Smooth muscle cell of the brain vasculature (primary cell): ENCODE results near the gene SMAP2.

Source experiments
- DNase-seq: peaks from one replicate; pipeline ENCODE4 v3.0.0-alpha.2; 2012; ENCODE audit warnings: low read depth, low spot score

The SMAP2 gene

DNA sequence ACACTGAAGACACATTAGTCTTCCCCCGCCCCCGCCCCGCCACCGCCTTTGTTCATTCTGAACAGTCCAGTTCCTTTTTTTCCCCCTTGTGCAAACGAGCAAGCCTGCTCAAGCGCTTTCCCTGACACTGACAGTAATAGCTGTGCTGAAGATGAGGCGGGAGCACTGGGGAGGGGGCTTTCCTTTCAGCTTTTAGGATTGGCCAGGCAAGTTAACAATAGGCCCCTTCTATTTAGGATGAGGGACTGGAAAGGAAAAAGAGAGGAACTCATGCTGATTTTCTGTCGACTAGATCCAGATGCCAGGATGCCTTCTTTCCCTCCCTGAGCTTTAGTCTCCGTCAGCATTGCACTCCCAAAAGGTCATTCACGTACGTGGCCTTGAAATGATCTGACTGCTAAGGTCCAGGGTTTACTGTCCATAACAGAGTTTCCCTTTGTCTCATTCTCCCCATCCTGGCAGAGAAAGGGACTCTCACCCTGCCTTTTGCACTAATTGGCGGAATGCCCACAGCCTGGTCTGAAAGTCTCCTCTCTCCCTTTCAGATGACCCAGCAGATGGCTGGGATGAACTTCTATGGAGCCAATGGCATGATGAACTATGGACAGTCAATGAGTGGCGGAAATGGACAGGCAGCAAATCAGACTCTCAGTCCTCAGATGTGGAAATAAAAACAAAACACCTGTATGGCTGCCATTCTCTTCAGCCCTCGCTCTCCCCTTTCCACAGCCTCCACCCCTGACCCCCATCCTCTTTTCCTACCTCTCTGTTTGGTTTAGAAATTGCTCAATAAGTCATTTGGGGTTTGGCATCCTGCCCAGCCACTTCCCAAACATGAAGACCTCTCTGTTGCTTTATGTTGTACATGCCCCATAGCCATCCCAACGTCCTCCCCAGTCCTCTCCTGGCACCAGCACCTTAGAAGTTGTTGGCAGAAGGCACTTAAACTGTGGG is 48.2 kb downstream of the SMAP2 start:
- no peak for DNase-seq

DNA sequence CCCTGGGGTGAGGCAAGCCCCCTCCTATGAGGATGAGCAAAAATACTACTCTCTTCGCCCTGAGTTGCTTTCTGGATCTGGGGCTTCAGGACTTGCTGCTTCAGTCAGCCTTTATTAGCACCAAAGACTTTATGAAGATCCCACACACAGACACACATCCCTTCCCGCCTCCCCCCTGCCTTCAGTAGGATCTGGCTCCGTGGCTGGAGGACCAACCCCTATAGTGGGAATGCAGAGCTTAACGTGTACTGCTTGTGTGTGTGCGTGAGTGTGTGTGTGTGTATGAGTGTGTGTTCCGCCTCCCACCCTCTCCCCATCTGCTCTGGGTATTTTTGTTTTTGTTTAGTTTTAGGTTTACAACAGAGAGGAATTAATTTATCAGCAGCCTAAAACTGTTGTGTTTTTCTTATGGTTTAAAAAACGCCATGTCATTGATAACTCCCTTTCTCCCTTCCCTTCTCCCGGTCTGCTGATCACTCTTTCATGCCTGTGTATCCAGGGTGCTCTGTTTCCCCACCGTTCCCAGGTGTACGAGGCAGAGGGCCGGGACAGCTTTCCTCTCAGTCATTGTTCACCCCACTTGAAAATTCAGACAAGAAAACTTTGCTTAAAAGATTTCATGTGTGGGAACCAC is 49.2 kb downstream of the SMAP2 start:
- no peak for DNase-seq

DNA sequence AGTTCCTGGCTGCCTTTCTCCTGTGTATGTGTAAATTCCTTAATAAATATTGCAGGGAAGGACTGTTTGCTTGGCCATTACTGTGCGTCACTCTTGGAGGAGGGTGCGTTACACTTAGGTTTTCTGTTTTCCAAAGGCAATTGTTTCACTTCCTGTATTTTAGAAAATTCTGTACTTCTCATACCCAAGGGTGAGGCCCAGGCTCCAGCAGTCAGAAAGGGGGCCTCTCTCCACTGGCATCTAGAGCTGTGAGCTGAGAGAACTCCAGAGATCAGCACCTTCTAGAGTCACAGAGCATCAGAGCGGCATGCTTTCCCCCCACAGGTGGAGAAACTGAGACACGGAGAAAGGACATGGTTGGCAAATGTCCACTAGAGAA is 49.7 kb downstream of the SMAP2 start:
- no peak for DNase-seq

DNA sequence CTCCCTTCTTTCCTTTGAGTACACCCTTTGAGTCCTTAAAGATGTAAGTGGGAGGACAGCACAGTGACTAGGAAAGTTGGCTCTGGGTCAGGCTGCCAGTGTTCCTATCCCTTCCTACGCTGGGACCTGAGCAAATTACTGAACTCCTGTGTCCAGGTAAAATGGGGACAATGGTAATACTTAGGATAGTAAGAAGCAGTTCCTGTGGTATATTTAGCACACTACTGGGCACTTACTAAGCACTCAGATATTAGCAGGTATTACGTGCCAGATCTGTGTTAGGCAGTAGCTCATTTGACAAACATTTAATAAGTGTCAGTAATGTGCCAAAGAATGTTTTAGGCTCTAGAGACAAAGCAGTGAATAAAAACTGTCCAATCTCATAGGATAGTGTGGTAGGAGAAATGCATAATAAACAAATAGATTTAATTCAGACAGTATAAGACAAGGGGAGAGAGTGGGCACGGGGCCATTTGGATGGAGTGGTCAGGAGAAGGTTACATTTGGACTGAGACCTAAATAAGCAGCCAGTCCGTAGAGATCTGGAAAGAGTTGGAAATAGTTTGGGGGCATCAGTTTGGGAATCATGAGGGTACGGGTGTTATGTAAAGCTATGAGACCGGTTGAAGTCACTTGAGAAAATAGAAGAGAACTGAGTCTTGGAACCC is 50.6 kb downstream of the SMAP2 start:
- DNase-seq: no peak

DNA sequence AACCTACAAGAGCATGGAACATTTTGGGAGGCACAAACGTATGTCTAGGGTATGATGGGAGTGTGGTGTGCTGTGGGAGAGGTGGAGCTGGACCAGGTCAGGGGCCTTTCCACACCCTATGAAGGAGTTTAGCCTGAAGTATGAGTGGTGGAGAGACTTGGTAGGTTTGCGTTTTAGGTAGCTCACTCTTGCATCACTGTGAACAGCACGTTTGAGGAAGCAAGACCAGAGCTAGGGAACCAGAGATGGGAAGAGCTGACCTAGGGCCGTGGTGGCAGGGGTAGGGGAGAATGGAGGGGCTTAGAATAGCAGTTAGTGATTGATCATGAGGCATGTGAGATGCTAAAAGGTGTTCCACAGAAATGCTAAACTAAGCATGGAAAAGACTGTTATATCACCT is 51.7 kb downstream of the SMAP2 start:
- DNase-seq: no peak

DNA sequence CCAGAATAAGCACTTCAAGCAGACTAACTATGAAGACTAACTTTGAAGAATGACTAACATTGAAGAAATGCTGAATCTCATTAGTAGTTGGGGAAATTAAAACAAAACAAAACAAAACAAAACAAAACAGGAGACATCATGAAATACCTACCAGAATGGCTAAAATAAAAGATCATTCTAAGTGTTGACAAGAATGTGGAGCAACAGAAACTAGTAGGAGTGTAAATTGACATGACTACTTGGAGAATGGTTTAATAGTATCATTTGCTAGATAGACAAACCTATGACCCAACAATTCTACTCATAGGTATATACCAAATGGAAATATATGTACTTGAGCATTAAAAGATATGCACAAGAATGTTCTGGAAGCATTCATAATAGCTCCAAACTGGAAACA is 57.9 kb downstream of the SMAP2 start:
- no peak for DNase-seq

DNA sequence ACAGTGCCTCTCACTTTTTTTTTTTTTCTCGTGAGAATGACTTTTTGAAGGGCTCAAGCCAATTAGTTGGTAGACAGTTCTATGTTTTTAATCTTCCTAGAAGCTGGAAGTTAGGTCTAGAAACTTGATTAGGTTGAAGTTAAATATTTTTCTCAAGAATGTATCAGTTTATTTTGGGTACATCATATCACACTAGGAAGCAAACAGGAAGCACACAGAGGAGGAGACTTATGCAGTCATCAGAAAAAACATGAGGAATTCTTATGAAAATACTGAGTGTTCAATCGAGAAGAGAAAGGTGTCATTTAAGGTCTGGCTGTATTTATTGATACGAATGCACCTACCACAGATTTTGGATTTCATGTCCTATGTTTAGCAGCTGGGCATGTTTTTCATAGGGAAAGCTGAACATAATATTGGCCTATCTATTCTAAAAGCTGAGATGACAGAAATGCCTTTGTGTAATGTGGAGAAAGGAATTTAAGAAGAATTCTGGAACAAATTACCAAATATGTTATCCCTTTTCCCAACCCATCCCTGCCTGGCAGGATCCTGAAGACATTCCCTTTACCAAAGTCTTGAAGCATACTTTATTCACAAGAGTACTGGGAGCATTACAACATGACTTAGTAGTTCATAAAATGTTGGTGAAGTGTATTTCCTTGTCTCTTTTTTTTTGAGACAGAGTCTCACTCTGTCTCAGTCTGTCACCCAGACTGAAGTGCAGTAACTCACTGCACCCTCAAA is 59.3 kb downstream of the SMAP2 start:
- DNase-seq: no peak

DNA sequence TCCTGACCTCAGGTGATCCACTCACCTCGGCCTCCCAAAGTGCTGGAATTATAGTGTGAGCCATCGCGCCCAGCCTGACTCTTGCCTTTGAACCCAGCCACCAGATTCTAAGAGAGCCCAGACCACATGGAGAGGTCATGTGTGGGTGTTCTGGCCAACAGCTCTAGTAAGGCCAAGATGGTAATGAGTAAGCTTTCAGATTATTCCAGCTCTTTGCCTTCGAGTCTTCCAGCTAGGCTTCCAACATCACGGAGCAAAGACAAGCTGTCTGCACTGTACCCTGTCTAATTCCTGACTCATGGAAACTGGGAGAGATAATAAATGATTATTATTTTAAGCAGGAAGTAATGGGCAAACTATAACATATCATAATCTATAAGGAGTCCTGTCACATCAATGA is 61.9 kb downstream of the SMAP2 start:
- DNase-seq: no peak

DNA sequence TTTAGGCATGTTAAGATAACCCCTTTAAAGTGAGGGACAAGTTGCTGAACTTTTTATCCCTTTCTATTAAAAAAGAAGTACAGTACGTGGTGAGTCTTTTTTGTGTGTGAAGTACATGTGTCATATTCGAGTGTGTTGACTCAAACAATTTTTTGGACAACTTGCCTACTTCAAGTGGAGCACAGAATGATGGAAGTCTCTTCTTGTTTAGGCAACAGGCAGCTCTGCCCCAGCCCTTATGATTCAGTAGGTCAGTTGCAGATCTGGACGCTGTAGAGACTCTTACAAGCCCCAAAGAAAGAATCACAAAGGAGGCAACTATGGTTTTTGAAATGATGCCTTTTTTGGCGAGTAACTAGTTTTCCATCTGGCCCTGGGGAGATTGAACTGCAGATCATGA is 62.3 kb downstream of the SMAP2 start:
- no peak for DNase-seq

DNA sequence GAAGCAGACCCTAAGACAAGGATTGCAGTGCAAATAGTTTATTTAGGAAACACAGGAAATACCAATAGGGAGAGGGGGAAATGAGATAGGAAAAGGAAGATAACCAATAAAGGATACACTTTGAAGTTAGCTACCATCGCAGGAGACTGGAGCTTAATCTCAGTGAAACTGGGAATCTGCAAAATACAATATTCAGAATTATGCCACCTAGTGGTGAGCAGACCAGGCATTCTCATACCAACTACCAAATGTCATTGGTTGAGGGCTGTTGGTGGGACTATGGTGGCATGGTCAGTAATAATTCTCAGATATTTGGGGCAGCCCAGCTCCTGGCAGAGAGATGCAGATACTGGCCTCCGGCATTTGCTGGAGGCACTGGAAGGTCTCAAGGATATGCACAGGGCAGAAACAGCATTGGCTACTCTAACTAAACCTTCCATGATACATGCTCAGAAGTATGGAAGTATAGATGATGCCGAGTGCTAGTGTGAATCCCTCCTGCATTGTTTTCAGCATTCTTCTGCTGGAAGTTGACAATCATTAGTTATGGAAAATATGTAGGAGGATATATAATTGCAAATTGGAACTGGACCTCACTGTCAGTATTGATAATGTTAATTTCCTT is 65.0 kb downstream of the SMAP2 start:
- no peak for DNase-seq

DNA sequence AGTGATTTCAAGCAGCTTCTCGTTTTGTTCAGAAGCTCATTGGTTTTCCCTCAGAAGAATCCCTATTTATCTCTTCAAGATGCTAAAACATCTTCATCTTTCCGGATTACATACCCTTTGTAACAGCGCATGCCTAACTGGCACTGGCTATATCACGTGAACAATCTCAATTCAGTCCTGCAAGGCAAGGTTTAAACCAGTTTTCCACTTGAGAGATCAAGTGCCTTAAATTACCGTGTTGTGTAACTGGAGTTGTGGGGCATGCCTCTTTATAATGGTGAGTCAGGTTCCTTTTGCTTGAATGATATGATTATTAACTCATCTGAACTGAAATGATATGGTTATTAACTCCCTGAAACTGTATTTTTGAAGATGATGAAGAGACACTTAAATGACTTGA is 65.7 kb downstream of the SMAP2 start:
- no peak for DNase-seq

DNA sequence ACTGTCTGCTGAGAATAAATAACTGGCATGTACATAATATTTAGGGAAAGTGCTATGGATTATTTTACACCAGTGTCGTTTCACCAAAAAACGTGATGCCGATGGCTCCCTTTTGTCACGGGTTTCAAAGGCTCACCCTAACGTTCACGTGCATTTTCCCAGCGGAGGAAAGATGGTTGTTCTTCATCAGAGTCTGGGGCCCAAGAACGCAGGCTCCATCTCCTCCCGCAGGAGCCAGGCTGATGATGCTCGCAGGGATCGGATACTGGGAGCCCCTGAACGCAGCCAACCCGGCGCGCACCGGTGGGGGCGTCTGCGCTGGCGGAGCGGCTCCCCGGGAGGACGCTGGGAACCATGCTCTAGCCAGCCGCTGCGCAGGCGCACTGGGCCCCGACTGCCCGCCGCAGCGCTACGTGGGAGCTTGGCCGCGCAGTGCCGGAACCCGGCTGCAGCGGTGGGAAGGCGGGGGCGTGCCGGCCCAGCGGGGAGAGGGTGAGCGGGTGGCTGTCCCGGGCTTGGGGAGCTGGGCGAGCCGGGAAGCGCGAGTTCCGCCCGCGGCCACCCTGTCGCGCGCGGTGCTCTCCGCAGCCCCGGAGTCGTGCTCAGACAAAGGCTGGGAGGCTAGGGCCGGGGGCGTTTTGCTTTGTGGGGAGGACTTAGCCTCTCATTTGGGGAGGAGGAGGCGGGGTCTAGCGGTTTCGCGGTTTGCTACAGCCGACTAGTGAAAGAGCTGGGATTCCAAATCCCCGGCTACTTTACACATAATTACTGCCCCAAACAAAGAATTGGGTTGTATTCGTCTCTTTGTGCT is 76.4 kb downstream of the SMAP2 start, which contains the start of gene ZFP69B:
ZFP69B (plus strand) TSS at position 793 of the 811 bp plus-strand sequence. CDS start 486 bp downstream, outside the sequence.
- peak; percentile 71 for DNase-seq

DNA sequence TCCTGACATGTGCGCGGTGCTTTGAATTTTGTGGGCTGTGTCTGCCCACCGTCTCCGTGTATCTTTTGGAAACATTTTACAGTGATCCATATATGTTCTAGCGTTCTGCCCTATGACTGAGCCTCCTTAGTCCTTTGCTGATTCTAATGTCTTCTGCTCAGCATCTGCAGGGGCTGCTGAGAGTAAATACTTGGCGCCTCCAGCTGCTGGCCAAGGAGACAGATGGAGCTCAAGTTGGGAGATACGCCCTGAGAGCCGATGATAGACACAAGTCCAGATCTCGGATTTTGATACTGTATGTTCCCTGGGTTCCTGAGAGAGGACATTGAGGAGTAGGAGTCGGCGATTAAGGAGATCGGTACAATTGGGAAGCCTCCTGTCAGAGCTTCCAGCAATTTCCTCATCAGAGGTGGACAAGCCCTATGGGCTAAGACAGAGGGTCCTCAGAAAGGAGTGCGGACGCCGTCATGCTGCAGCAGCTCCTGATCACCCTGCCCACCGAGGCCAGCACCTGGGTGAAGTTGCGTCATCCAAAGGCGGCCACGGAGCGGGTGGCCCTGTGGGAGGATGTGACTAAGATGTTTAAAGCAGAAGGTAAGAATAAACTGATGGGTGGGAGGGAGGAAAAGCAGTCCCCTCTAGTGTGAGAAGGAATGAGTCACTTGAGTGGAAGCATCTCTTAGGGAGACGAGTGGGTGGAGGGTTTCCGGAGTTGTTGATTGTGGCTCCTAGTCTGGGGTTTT is 77.1 kb downstream of the SMAP2 start:
- no peak for DNase-seq

DNA sequence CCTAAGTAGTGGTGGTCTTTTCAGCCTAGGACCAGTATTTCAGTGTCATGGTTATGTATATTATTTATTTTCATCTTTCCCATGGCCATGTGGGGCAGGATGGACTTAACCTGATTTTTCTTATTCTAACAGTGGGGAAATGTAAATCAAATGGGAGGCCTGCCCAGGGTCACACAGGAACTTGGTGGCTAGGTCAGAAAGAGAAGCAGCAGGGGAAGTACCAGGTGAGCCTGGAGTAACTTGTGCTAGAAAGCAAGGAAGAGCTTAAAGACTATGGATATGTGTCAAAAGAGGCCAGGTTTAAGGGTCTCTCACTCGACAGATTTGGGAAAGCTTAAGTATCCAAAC is 77.7 kb downstream of the SMAP2 start:
- no peak for DNase-seq

DNA sequence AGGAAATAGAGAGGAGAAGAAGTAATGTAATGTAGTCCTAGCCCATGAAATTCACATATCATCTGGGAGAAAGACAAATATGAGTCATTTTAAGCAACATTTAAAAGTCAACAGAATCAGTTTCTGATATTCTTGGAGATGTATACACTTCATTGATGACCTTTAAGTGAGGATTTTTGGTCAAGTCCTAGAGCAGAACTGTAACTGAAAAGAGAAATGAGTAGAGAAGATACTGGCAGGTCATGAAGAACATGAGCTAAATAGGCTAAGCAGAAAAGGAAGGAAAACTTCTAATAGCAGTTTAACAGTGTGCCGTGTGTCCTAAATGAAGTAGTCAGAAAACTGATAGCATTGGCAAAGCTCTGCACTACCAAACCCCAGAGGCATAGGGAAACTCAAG is 81.3 kb downstream of the SMAP2 start:
- DNase-seq: no peak

DNA sequence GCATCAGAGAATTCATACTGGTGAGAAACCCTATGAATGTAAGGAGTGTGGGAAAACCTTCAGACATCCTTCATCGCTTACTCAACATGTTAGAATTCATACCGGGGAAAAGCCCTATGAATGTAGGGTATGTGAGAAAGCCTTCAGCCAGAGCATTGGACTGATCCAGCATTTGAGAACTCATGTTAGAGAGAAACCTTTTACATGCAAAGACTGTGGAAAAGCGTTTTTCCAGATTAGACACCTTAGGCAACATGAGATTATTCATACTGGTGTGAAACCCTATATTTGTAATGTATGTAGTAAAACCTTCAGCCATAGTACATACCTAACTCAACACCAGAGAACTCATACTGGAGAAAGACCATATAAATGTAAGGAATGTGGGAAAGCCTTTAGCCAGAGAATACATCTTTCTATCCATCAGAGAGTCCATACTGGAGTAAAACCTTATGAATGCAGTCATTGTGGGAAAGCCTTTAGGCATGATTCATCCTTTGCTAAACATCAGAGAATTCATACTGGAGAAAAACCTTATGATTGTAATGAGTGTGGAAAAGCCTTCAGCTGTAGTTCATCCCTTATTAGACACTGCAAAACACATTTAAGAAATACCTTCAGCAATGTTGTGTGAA is 89.5 kb downstream of the SMAP2 start:
- DNase-seq: no peak

DNA sequence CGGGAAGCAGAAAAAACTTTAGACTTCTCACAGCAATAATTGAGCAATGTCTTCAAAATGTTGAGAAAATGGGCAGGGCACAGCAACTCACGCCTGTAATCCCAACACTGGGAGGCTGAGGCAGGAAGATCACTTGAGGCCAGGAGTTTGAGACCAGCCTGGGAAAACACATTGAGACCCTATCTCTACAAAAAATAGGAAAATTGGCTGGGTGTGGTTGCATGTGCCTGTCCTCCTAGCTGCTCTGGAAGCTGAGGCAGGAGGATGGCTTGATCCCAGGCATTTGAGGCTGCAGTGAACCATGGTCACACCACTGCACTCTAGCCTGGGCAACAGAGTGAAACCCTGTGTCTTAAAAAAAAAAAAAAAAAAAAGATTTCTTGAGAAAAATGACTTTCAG is 95.8 kb downstream of the SMAP2 start:
- DNase-seq: no peak
